SK-N-SH (cell line): Measurements from ENCODE around the gene SCAANT1. TPM values are rescaled to one million over a fixed set of nuclear protein-coding genes. Genes with fewer than 3 reads are reported as not detected.
A peak's percentile ranks its signal among the peaks of the same experiment; 100 is the strongest.

Source experiments
- CTCF ChIA-PET: fragments of 300-600, 350-600 bp; formaldehyde crosslinking; extraction: SDS; loops from one replicate; lab custom pipeline; 2021; lab: Yijun Ruan, JAX
- POLR2A ChIA-PET: fragments of 350-600 bp; sonication (Branson Sonifier 250); formaldehyde crosslinking; extraction: SDS; loops from one replicate; lab custom pipeline; 2020; ENCODE audit warnings: antibody characterized with exemption, inconsistent platforms; lab: Yijun Ruan, JAX
- DNase-seq: peaks from one replicate; pipeline ENCODE4 v3.0.0; 2012
- H2AFZ ChIP-seq: fragments of 200-600 bp; sonication (generic); 2 replicates; pipeline ENCODE4 v1.8.1; 2016; ENCODE audit warnings: antibody characterized with exemption, mild to moderate bottlenecking, low read depth
- H3F3A ChIP-seq: fragments of 200-600 bp; sonication (generic); replicated peaks from 2 replicates; pipeline ENCODE3; 2016; ENCODE audit warnings: antibody characterized with exemption, mild to moderate bottlenecking; ENCODE audit not compliant: insufficient read depth
- H3K27ac ChIP-seq, 2 experiments: fragments of 200-500 bp in 1 of 2; fragments of 200-600 bp in 1 of 2; sonication (Bioruptor generic) in 1 of 2; sonication (generic), shearing (Covaris generic) in 1 of 2; 2 replicates each; pipeline versions ENCODE4 v1.5.1 to v1.6.1; 2014 to 2016; ENCODE audit warnings: low read depth in 2 of 2, inconsistent platforms in 1 of 2, low read length in 1 of 2, mild to moderate bottlenecking in 1 of 2, mixed read lengths in 1 of 2
- H3K27me3 ChIP-seq: fragments of 200-600 bp; sonication (generic), shearing (Covaris generic); 2 replicates; pipeline ENCODE4 v1.6.1; 2016; ENCODE audit warnings: mixed run types; ENCODE audit not compliant: insufficient read depth
- H3K36me3 ChIP-seq, 2 experiments: fragments of 200-500 bp in 1 of 2; fragments of 200-600 bp in 1 of 2; sonication (Bioruptor generic) in 1 of 2; sonication (generic) in 1 of 2; replicated peaks in 1 of 2; 2 replicates each; pipeline versions ENCODE3 to v1.5.1; 2014 to 2016; ENCODE audit warnings: low read length in 1 of 2, mild to moderate bottlenecking in 1 of 2; ENCODE audit not compliant: insufficient read depth in 2 of 2, control insufficient read depth in 1 of 2
- H3K4me1 ChIP-seq, 2 experiments: fragments of 200-500 bp in 1 of 2; fragments of 200-600 bp in 1 of 2; sonication (Bioruptor generic) in 1 of 2; sonication (generic), shearing (Covaris generic) in 1 of 2; 2 replicates each; pipeline versions ENCODE4 v1.5.1 to v1.6.1; 2014 to 2016; ENCODE audit warnings: low read depth in 1 of 2, low read length in 1 of 2, mixed run types in 1 of 2; ENCODE audit not compliant: insufficient read depth in 2 of 2, control insufficient read depth in 1 of 2
- H3K4me2 ChIP-seq: fragments of 200-600 bp; sonication (generic), shearing (Covaris generic); 2 replicates; pipeline ENCODE4 v1.6.1; 2017; ENCODE audit warnings: mixed run types
- H3K4me3 ChIP-seq, 2 experiments: fragments of 200-500 bp in 1 of 2; fragments of 200-600 bp in 1 of 2; sonication (Bioruptor generic) in 1 of 2; sonication (generic), shearing (Covaris generic) in 1 of 2; 2 replicates each; pipeline versions ENCODE4 v1.5.1 to v1.8.1; 2014 to 2016; ENCODE audit warnings: low read depth in 2 of 2, inconsistent platforms in 1 of 2, low read length in 1 of 2, mild to moderate bottlenecking in 1 of 2, mixed read lengths in 1 of 2, moderate library complexity in 1 of 2
- H3K79me2 ChIP-seq: fragments of 200-600 bp; sonication (generic); 2 replicates; pipeline ENCODE4 v1.8.1; 2017; ENCODE audit warnings: mild to moderate bottlenecking; ENCODE audit not compliant: insufficient read depth
- H3K9ac ChIP-seq: fragments of 200-600 bp; sonication (generic); 2 replicates; pipeline ENCODE4 v1.6.1; 2017; ENCODE audit warnings: mixed run types
- H3K9me2 ChIP-seq: fragments of 200-600 bp; sonication (generic); 2 replicates; pipeline ENCODE4 v1.6.1; 2017; ENCODE audit warnings: mixed run types
- H3K9me3 ChIP-seq: fragments of 200-600 bp; sonication (generic); 2 replicates; pipeline ENCODE4 v1.6.1; 2017; ENCODE audit warnings: mixed run types, mild to moderate bottlenecking, moderate library complexity
- H4K20me1 ChIP-seq: fragments of 200-600 bp; sonication (generic); 2 replicates; pipeline ENCODE4 v1.6.1; 2017; ENCODE audit warnings: mild to moderate bottlenecking, mixed run types; ENCODE audit not compliant: insufficient read depth
- CHD2 ChIP-seq: fragments of 150-350 bp; IDR thresholded peaks from 2 replicates; pipeline ENCODE4 v1.6.1; 2018; ENCODE audit warnings: low read length; ENCODE audit not compliant: partially characterized antibody
- CTCF ChIP-seq: fragments of 200-600 bp; sonication (generic); IDR thresholded peaks from 2 replicates; pipeline ENCODE4 v1.6.1; 2017; ENCODE audit warnings: antibody characterized with exemption, mild to moderate bottlenecking, moderate library complexity
- EZH2phosphoT487 ChIP-seq: fragments of 200-600 bp; sonication (generic); IDR thresholded peaks from 2 replicates; pipeline ENCODE4 v1.6.1; 2017; ENCODE audit warnings: low read depth, mixed run types, mild to moderate bottlenecking, antibody characterized with exemption, moderate library complexity, borderline replicate concordance
- FOSL2 ChIP-seq: IDR thresholded peaks from 2 replicates; pipeline ENCODE4 v1.4.0; 2012; ENCODE audit warnings: low read depth, mild to moderate bottlenecking, moderate library complexity, borderline replicate concordance
- GATA2 ChIP-seq: sonication (generic); formaldehyde crosslinking; IDR thresholded peaks from 2 replicates; pipeline ENCODE4 v1.5.0; 2020; ENCODE audit warnings: mild to moderate bottlenecking, missing genetic modification reagents
- IRF3 ChIP-seq: fragments of 150-350 bp; IDR thresholded peaks from 2 replicates; pipeline ENCODE4 v1.6.1; 2016; ENCODE audit warnings: mild to moderate bottlenecking, low read depth, low read length
- POLR2AphosphoS5 ChIP-seq: IDR thresholded peaks from 2 replicates; pipeline ENCODE4 v1.6.1; 2012; ENCODE audit warnings: low read depth, low read length
- RAD21 ChIP-seq: IDR thresholded peaks from 2 replicates; pipeline ENCODE4 v1.6.1; 2012; ENCODE audit warnings: mild to moderate bottlenecking, low read length
- SMC3 ChIP-seq: IDR thresholded peaks from 2 replicates; pipeline ENCODE4 v1.6.1; 2012; ENCODE audit warnings: low read depth, low read length, improper control_type of control experiment
- TEAD4 ChIP-seq: IDR thresholded peaks from 2 replicates; pipeline ENCODE4 v1.4.0; 2012; ENCODE audit warnings: mild to moderate bottlenecking, borderline replicate concordance; ENCODE audit not compliant: insufficient read depth
- YY1 ChIP-seq: IDR thresholded peaks from 2 replicates; pipeline ENCODE4 v1.4.0; 2012; ENCODE audit warnings: low read depth, mild to moderate bottlenecking
- WGBS: methylation state at CpG from one replicate; pipeline ENCODE4 v1.1.6; 2017; ENCODE audit warnings: low lambda C conversion rate; 5-methylcytosine and 5-hydroxymethylcytosine counted together
- polyA plus RNA-seq, 3 experiments: library from polyadenylated mRNA; depleted of rRNA; stranded (reverse); fragments of >200 nt; gene quantifications; 2 replicates each; pipeline ENCODE4 v1.2.3, GENCODE V29; 2012
- TF ChIP-seq, protein P1 (sequence below): IDR thresholded peaks from 2 replicates; pipeline ENCODE4 v1.4.0; 2012; ENCODE audit warnings: low read depth

SCAANT1 gene
- polyA plus RNA-seq, 1 of the 3 experiments (the other 2 are of a cell fraction) = not detected

DNA sequence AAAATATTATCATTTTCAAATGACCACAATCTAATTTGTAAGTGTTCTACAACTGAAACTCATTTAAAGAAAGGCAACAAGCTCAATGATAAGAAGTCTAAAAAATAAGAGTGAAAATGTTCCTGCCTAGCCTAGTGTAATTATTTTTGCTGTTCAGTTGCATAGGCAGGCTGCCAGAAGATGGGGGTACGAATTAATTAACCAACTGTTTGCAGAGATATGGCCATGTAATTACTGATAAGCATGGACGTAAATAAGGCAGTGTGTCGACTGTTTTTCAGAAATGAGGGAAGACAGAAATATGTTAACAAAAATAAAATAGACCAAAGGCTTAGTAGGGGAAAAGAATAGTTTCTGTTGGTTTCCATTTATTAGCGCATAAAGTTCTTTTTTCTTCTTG, 24.7 kb upstream of the SCAANT1 start (continued):
- TF ChIP-seq CTCF (no peak), YY1 (no peak), EZH2phosphoT487 (no peak), SMC3 (no peak), POLR2AphosphoS5 (no peak), TEAD4 (no peak), FOSL2 (no peak), IRF3 (no peak), GATA2 (CRISPR knock-in tag) (peak; percentile 79)

GRCh38 chr3:63934041-63934866, 22.1 kb upstream of the SCAANT1 start:
- TF ChIP-seq, protein P1, sequence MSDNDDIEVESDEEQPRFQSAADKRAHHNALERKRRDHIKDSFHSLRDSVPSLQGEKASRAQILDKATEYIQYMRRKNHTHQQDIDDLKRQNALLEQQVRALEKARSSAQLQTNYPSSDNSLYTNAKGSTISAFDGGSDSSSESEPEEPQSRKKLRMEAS = no peak
- 0 out of 2 replicates have a peak, but pooled peaks have one; percentile 4 for TF ChIP-seq FOSL2
- DNase-seq = no peak
- peaks cover 37% of the 10 kb centered on the region for H4K20me1 ChIP-seq
- no peaks in the 10 kb centered on the region for H3K9me3 ChIP-seq
- no peak overlapping the region for H3K9ac ChIP-seq
- no peak overlapping the region for H3K4me3 ChIP-seq
- H3F3A ChIP-seq = no peaks in the 10 kb centered on the region
- no peak overlapping the region for H3K4me2 ChIP-seq
- WGBS = 94% methylated on average over 6 of the region's 6 CpGs
- H3K9me2 ChIP-seq = no peaks in the 10 kb centered on the region
- no peak overlapping the region for H2AFZ ChIP-seq
- H3K4me1 ChIP-seq = peaks cover 0 to 2% of the 10 kb centered on the region in 2 experiments; a peak in 1 of 4 replicates
- ChIA-PET POLR2A (no interaction called here), CTCF (no interaction called here)
- H3K27ac ChIP-seq = no peak overlapping the region
- no peaks in the 10 kb centered on the region for H3K27me3 ChIP-seq
- H3K79me2 ChIP-seq = peaks cover 79% of the 10 kb centered on the region
- peaks cover 12 to 18% of the 10 kb centered on the region in 2 experiments for H3K36me3 ChIP-seq

- peaks cover 40% of the 10 kb centered on the region for H4K20me1 ChIP-seq
- peaks cover 10 to 16% of the 10 kb centered on the region in 2 experiments for H3K36me3 ChIP-seq
- ChIA-PET POLR2A (no interaction called here), CTCF (no interaction called here)
- no peak overlapping the region for H3K27ac ChIP-seq
- no peak overlapping the region for H3K4me2 ChIP-seq
- H3K9ac ChIP-seq = no peak overlapping the region
- no peak overlapping the region for H3K4me3 ChIP-seq
- H3K9me2 ChIP-seq = no peaks in the 10 kb centered on the region
- H3K4me1 ChIP-seq = peaks cover 0 to 2% of the 10 kb centered on the region in 2 experiments; a peak in 1 of 4 replicates
- H2AFZ ChIP-seq = no peak overlapping the region
- no peaks in the 10 kb centered on the region for H3K27me3 ChIP-seq
- H3K79me2 ChIP-seq = peaks cover 79% of the 10 kb centered on the region
- no peak for DNase-seq
- no peaks in the 10 kb centered on the region for H3F3A ChIP-seq
- H3K9me3 ChIP-seq = no peaks in the 10 kb centered on the region
- whole genome bisulfite sequencing = 93% methylated on average over 1 of the region's 1 CpG
- TF ChIP-seq RAD21 = no peak
- TF ChIP-seq IRF3 = no peak
- no peak for TF ChIP-seq CHD2
- TF ChIP-seq POLR2AphosphoS5 = no peak
- TF ChIP-seq CTCF = no peak
- no peak for TF ChIP-seq GATA2 (CRISPR knock-in tag)
Measured at GRCh38 chr3:63933459-63933858, 21.3 kb upstream of the SCAANT1 start.
